Measurements from ENCODE around the gene SERPINB7.
A peak's percentile ranks its signal among the peaks of the same experiment; 100 is the strongest.

Gene SERPINB7

GRCh38 chr18:63784787-63785452, 9.7 kb downstream of the SERPINB7 start:
- no peak overlapping the region for H3K4me3 ChIP-seq (ENCODE audit: low read depth in 1 of 5, low read length in 5 of 5)
- no peak overlapping the region for H3K9ac ChIP-seq (ENCODE audit: low read length in 5 of 5)
- H3K27me3 ChIP-seq (ENCODE audit: control insufficient read depth in 5 of 5, insufficient read depth in 4 of 5, low read length in 5 of 5) = peaks cover 0 to 3% (median 0%) of the 10 kb centered on the region in 5 donors
- H3K27ac ChIP-seq (ENCODE audit: low read depth, low read length) = no peak overlapping the region
- H3K4me1 ChIP-seq (ENCODE audit: control insufficient read depth in 5 of 5, insufficient read depth in 5 of 5, low read length in 5 of 5) = no peaks in the 10 kb centered on the region
- H3K36me3 ChIP-seq (ENCODE audit: control insufficient read depth in 5 of 5, insufficient read depth in 5 of 5, low read length in 5 of 5) = no peaks in the 10 kb centered on the region
- no peaks in the 10 kb centered on the region for H3K9me3 ChIP-seq (ENCODE audit: control insufficient read depth in 5 of 5, low read length in 5 of 5)

GRCh38 chr18:63787673-63788072, 12.5 kb downstream of the SERPINB7 start:
- Histone ChIP-seq H3K27me3 (ENCODE audit: control insufficient read depth in 5 of 5, insufficient read depth in 4 of 5, low read length in 5 of 5) (peaks cover 0 to 3% (median 0%) of the 10 kb centered on the region in 5 donors), H3K4me3 (ENCODE audit: low read depth in 1 of 5, low read length in 5 of 5) (no peak overlapping the region), H3K27ac (ENCODE audit: low read depth, low read length) (no peak overlapping the region), H3K9me3 (ENCODE audit: control insufficient read depth in 5 of 5, low read length in 5 of 5) (no peaks in the 10 kb centered on the region), H3K36me3 (ENCODE audit: control insufficient read depth in 5 of 5, insufficient read depth in 5 of 5, low read length in 5 of 5) (no peaks in the 10 kb centered on the region), H3K9ac (ENCODE audit: low read length in 5 of 5) (no peak overlapping the region), H3K4me1 (ENCODE audit: control insufficient read depth in 5 of 5, insufficient read depth in 5 of 5, low read length in 5 of 5) (no peaks in the 10 kb centered on the region)

GRCh38 chr18:63788447-63789096, 13.4 kb downstream of the SERPINB7 start:
- Histone ChIP-seq H3K9me3 (ENCODE audit: control insufficient read depth in 5 of 5, low read length in 5 of 5) (no peaks in the 10 kb centered on the region), H3K36me3 (ENCODE audit: control insufficient read depth in 5 of 5, insufficient read depth in 5 of 5, low read length in 5 of 5) (no peaks in the 10 kb centered on the region), H3K27me3 (ENCODE audit: control insufficient read depth in 5 of 5, insufficient read depth in 4 of 5, low read length in 5 of 5) (peaks cover 0 to under 1% (median 0%) of the 10 kb centered on the region in 5 donors), H3K4me1 (ENCODE audit: control insufficient read depth in 5 of 5, insufficient read depth in 5 of 5, low read length in 5 of 5) (no peaks in the 10 kb centered on the region), H3K9ac (ENCODE audit: low read length in 5 of 5) (no peak overlapping the region), H3K27ac (ENCODE audit: low read depth, low read length) (no peak overlapping the region), H3K4me3 (ENCODE audit: low read depth in 1 of 5, low read length in 5 of 5) (no peak overlapping the region)

- Histone ChIP-seq H3K4me3 (ENCODE audit: low read depth in 1 of 5, low read length in 5 of 5) (no peak overlapping the region), H3K27me3 (ENCODE audit: control insufficient read depth in 5 of 5, insufficient read depth in 4 of 5, low read length in 5 of 5) (no peaks in the 10 kb centered on the region), H3K9ac (ENCODE audit: low read length in 5 of 5) (no peak overlapping the region), H3K27ac (ENCODE audit: low read depth, low read length) (no peak overlapping the region), H3K9me3 (ENCODE audit: control insufficient read depth in 5 of 5, low read length in 5 of 5) (no peaks in the 10 kb centered on the region), H3K36me3 (ENCODE audit: control insufficient read depth in 5 of 5, insufficient read depth in 5 of 5, low read length in 5 of 5) (no peaks in the 10 kb centered on the region), H3K4me1 (ENCODE audit: control insufficient read depth in 5 of 5, insufficient read depth in 5 of 5, low read length in 5 of 5) (no peaks in the 10 kb centered on the region)
These were observed 14.1 kb downstream of the SERPINB7 start for GRCh38 chr18:63789327-63789726.

GRCh38 chr18:63795606-63796005, 20.4 kb downstream of the SERPINB7 start:
- Histone ChIP-seq H3K4me3 (ENCODE audit: low read depth in 1 of 5, low read length in 5 of 5) (no peak overlapping the region), H3K27me3 (ENCODE audit: control insufficient read depth in 5 of 5, insufficient read depth in 4 of 5, low read length in 5 of 5) (no peaks in the 10 kb centered on the region), H3K9me3 (ENCODE audit: control insufficient read depth in 5 of 5, low read length in 5 of 5) (no peaks in the 10 kb centered on the region), H3K4me1 (ENCODE audit: control insufficient read depth in 5 of 5, insufficient read depth in 5 of 5, low read length in 5 of 5) (no peaks in the 10 kb centered on the region), H3K36me3 (ENCODE audit: control insufficient read depth in 5 of 5, insufficient read depth in 5 of 5, low read length in 5 of 5) (no peaks in the 10 kb centered on the region), H3K27ac (ENCODE audit: low read depth, low read length) (no peak overlapping the region), H3K9ac (ENCODE audit: low read length in 5 of 5) (no peak overlapping the region)

- Histone ChIP-seq H3K36me3 (ENCODE audit: control insufficient read depth in 5 of 5, insufficient read depth in 5 of 5, low read length in 5 of 5) (no peaks in the 10 kb centered on the region), H3K4me3 (ENCODE audit: low read depth in 1 of 5, low read length in 5 of 5) (no peak overlapping the region), H3K9ac (ENCODE audit: low read length in 5 of 5) (no peak overlapping the region), H3K9me3 (ENCODE audit: control insufficient read depth in 5 of 5, low read length in 5 of 5) (no peaks in the 10 kb centered on the region), H3K4me1 (ENCODE audit: control insufficient read depth in 5 of 5, insufficient read depth in 5 of 5, low read length in 5 of 5) (no peaks in the 10 kb centered on the region), H3K27me3 (ENCODE audit: control insufficient read depth in 5 of 5, insufficient read depth in 4 of 5, low read length in 5 of 5) (no peaks in the 10 kb centered on the region), H3K27ac (ENCODE audit: low read depth, low read length) (no peak overlapping the region)
These were observed 24.0 kb downstream of the SERPINB7 start for GRCh38 chr18:63799189-63799588.

- no peaks in the 10 kb centered on the region for H3K36me3 ChIP-seq (ENCODE audit: control insufficient read depth in 5 of 5, insufficient read depth in 5 of 5, low read length in 5 of 5)
- no peaks in the 10 kb centered on the region for H3K27me3 ChIP-seq (ENCODE audit: control insufficient read depth in 5 of 5, insufficient read depth in 4 of 5, low read length in 5 of 5)
- H3K9me3 ChIP-seq (ENCODE audit: control insufficient read depth in 5 of 5, low read length in 5 of 5) = no peaks in the 10 kb centered on the region
- no peaks in the 10 kb centered on the region for H3K4me1 ChIP-seq (ENCODE audit: control insufficient read depth in 5 of 5, insufficient read depth in 5 of 5, low read length in 5 of 5)
- H3K4me3 ChIP-seq (ENCODE audit: low read depth in 1 of 5, low read length in 5 of 5) = no peak overlapping the region
- H3K27ac ChIP-seq (ENCODE audit: low read depth, low read length) = no peak overlapping the region
- H3K9ac ChIP-seq (ENCODE audit: low read length in 5 of 5) = no peak overlapping the region
These were observed 26.1 kb downstream of the SERPINB7 start for GRCh38 chr18:63801343-63801742.

- Histone ChIP-seq H3K36me3 (ENCODE audit: control insufficient read depth in 5 of 5, insufficient read depth in 5 of 5, low read length in 5 of 5) (no peaks in the 10 kb centered on the region), H3K27me3 (ENCODE audit: control insufficient read depth in 5 of 5, insufficient read depth in 4 of 5, low read length in 5 of 5) (no peaks in the 10 kb centered on the region), H3K4me1 (ENCODE audit: control insufficient read depth in 5 of 5, insufficient read depth in 5 of 5, low read length in 5 of 5) (no peaks in the 10 kb centered on the region), H3K4me3 (ENCODE audit: low read depth in 1 of 5, low read length in 5 of 5) (no peak overlapping the region), H3K9ac (ENCODE audit: low read length in 5 of 5) (no peak overlapping the region), H3K27ac (ENCODE audit: low read depth, low read length) (no peak overlapping the region), H3K9me3 (ENCODE audit: control insufficient read depth in 5 of 5, low read length in 5 of 5) (no peaks in the 10 kb centered on the region)
These were observed 32.9 kb downstream of the SERPINB7 start for GRCh38 chr18:63808125-63808524.

- Histone ChIP-seq H3K4me1 (ENCODE audit: control insufficient read depth in 5 of 5, insufficient read depth in 5 of 5, low read length in 5 of 5) (peaks cover 7 to 22% (median 18%) of the 10 kb centered on the region in 5 donors), H3K36me3 (ENCODE audit: control insufficient read depth in 5 of 5, insufficient read depth in 5 of 5, low read length in 5 of 5) (no peaks in the 10 kb centered on the region), H3K9ac (ENCODE audit: low read length in 5 of 5) (peak overlapping the region in 1 of 5 donors; percentile 35), H3K9me3 (ENCODE audit: control insufficient read depth in 5 of 5, low read length in 5 of 5) (peaks cover 0 to 12% (median 8%) of the 10 kb centered on the region in 5 donors), H3K4me3 (ENCODE audit: low read depth in 1 of 5, low read length in 5 of 5) (peak overlapping the region in 1 of 5 donors; percentile 45), H3K27ac (ENCODE audit: low read depth, low read length) (peak overlapping the region; percentile 86), H3K27me3 (ENCODE audit: control insufficient read depth in 5 of 5, insufficient read depth in 4 of 5, low read length in 5 of 5) (no peaks in the 10 kb centered on the region)
These were observed 42.3 kb downstream of the SERPINB7 start for GRCh38 chr18:63817441-63818051.

- Histone ChIP-seq H3K4me1 (ENCODE audit: control insufficient read depth in 5 of 5, insufficient read depth in 5 of 5, low read length in 5 of 5) (peaks cover 7 to 22% (median 18%) of the 10 kb centered on the region in 5 donors), H3K36me3 (ENCODE audit: control insufficient read depth in 5 of 5, insufficient read depth in 5 of 5, low read length in 5 of 5) (no peaks in the 10 kb centered on the region), H3K27me3 (ENCODE audit: control insufficient read depth in 5 of 5, insufficient read depth in 4 of 5, low read length in 5 of 5) (no peaks in the 10 kb centered on the region), H3K9ac (ENCODE audit: low read length in 5 of 5) (no peak overlapping the region), H3K9me3 (ENCODE audit: control insufficient read depth in 5 of 5, low read length in 5 of 5) (peaks cover 0 to 12% (median 8%) of the 10 kb centered on the region in 5 donors), H3K27ac (ENCODE audit: low read depth, low read length) (peak overlapping the region; percentile 86), H3K4me3 (ENCODE audit: low read depth in 1 of 5, low read length in 5 of 5) (peak overlapping the region in 1 of 5 donors; percentile 45)
These were observed 43.0 kb downstream of the SERPINB7 start for GRCh38 chr18:63818212-63818611.
